SU-DHL-6 (cell line): ENCODE measurements around the gene SH3PXD2A.

Experiments
- H2AFZ ChIP-seq: fragments of 200-600 bp; sonication (generic); 2 replicates; pipeline ENCODE4 v1.6.1; 2014; ENCODE audit warnings: low read depth, mild to moderate bottlenecking, moderate library complexity, mixed read lengths, antibody characterized with exemption, low read length; ENCODE audit not compliant: severe bottlenecking
- H3F3A ChIP-seq: fragments of 200-600 bp; shearing (Covaris generic); 2 replicates; pipeline ENCODE4 v1.6.0; 2016; ENCODE audit warnings: antibody characterized with exemption, mild to moderate bottlenecking; ENCODE audit not compliant: insufficient read depth
- H3K27ac ChIP-seq: fragments of 200-600 bp; sonication (generic); 2 replicates; pipeline ENCODE4 v1.5.1; 2016; ENCODE audit warnings: low read depth, mild to moderate bottlenecking, low read length, moderate library complexity, mixed read lengths
- H3K27me3 ChIP-seq: fragments of 200-600 bp; sonication (generic), shearing (Covaris generic); 2 replicates; pipeline ENCODE4 v1.6.0; 2014; ENCODE audit warnings: mild to moderate bottlenecking, low read length
- H3K36me3 ChIP-seq: fragments of 200-600 bp; sonication (generic); 2 replicates; pipeline ENCODE4 v1.6.1; 2014; ENCODE audit warnings: mild to moderate bottlenecking, low read length, mixed read lengths
- H3K4me2 ChIP-seq: fragments of 300-600, 200-600 bp; shearing (Covaris generic), sonication (generic); 2 replicates; pipeline ENCODE4 v1.6.0; 2014; ENCODE audit warnings: low read length, low read depth, mild to moderate bottlenecking; ENCODE audit not compliant: poor library complexity, severe bottlenecking
- H3K4me3 ChIP-seq: fragments of 200-600 bp; sonication (generic); 2 replicates; pipeline ENCODE4 v1.5.1; 2014; ENCODE audit warnings: antibody characterized with exemption, low read length, mild to moderate bottlenecking, mixed read lengths; ENCODE audit not compliant: insufficient read depth, poor library complexity, severe bottlenecking
- H3K79me2 ChIP-seq: fragments of 200-600 bp; sonication (generic); 2 replicates; pipeline ENCODE4 v1.6.1; 2014; ENCODE audit warnings: mild to moderate bottlenecking, low read length, moderate library complexity; ENCODE audit not compliant: insufficient read depth
- H3K9ac ChIP-seq: fragments of 200-600 bp; sonication (generic); 2 replicates; pipeline ENCODE4 v1.7.0; 2014; ENCODE audit warnings: mild to moderate bottlenecking, low read length
- H3K9me2 ChIP-seq: fragments of 200-600 bp; sonication (generic); replicated peaks from 2 replicates; pipeline ENCODE4 v1.6.1; 2014; ENCODE audit warnings: low read length; ENCODE audit not compliant: insufficient read depth
- H3K9me3 ChIP-seq: fragments of 200-600 bp; sonication (generic); 2 replicates; pipeline ENCODE4 v1.6.1; 2014; ENCODE audit warnings: low read length, mixed read lengths; ENCODE audit not compliant: insufficient read depth
- H4K20me1 ChIP-seq: fragments of 200-600 bp; sonication (generic); 2 replicates; pipeline ENCODE4 v1.6.1; 2014; ENCODE audit warnings: low read depth, mild to moderate bottlenecking, antibody characterized with exemption, low read length, moderate library complexity, mixed read lengths
- CTCF ChIP-seq: fragments of 200-600 bp; sonication (generic); IDR thresholded peaks from one replicate; pipeline ENCODE4 v1.5.1; 2017; ENCODE audit warnings: antibody characterized with exemption, mild to moderate bottlenecking, low read length, moderate library complexity; ENCODE audit not compliant: insufficient read depth, poor library complexity, severe bottlenecking
- EZH2phosphoT487 ChIP-seq: fragments of 200-600 bp; sonication (generic), shearing (Covaris generic); conservative IDR thresholded peaks from 2 replicates; pipeline ENCODE4 v1.6.1; 2018; ENCODE audit warnings: mild to moderate bottlenecking, antibody characterized with exemption, low read length, moderate library complexity, mixed read lengths

SH3PXD2A gene

GRCh38 chr10:103888113-103888841 lies 32.9 kb upstream of the SH3PXD2A start:
- Histone ChIP-seq H3K4me3 (no peak overlapping the region), H3K4me2 (no peak overlapping the region), H4K20me1 (no peaks in the 10 kb centered on the region), H3F3A (no peaks in the 10 kb centered on the region), H3K36me3 (no peaks in the 10 kb centered on the region), H3K9ac (no peak overlapping the region), H3K27me3 (no peaks in the 10 kb centered on the region), H3K9me3 (no peaks in the 10 kb centered on the region), H3K9me2 (no peaks in the 10 kb centered on the region), H3K27ac (no peak overlapping the region), H2AFZ (no peak overlapping the region), H3K79me2 (no peaks in the 10 kb centered on the region)
- no peak for TF ChIP-seq EZH2phosphoT487
- peak; percentile 90 for TF ChIP-seq CTCF

GRCh38 chr10:103885617-103886016 lies 30.2 kb upstream of the SH3PXD2A start:
- Histone ChIP-seq H3K36me3 (no peaks in the 10 kb centered on the region), H3K27me3 (no peaks in the 10 kb centered on the region), H3K79me2 (no peaks in the 10 kb centered on the region), H3K27ac (no peak overlapping the region), H3K9me3 (no peaks in the 10 kb centered on the region), H3F3A (no peaks in the 10 kb centered on the region), H3K9me2 (no peaks in the 10 kb centered on the region), H3K4me2 (no peak overlapping the region), H3K9ac (no peak overlapping the region), H3K4me3 (no peak overlapping the region), H4K20me1 (no peaks in the 10 kb centered on the region), H2AFZ (no peak overlapping the region)
- TF ChIP-seq EZH2phosphoT487 (no peak), CTCF (no peak)

- no peaks in the 10 kb centered on the region for H4K20me1 ChIP-seq
- H3K27me3 ChIP-seq, result no peaks in the 10 kb centered on the region
- no peak overlapping the region for H3K4me3 ChIP-seq
- H3K27ac ChIP-seq, result no peak overlapping the region
- no peaks in the 10 kb centered on the region for H3K9me2 ChIP-seq
- no peaks in the 10 kb centered on the region for H3K79me2 ChIP-seq
- no peaks in the 10 kb centered on the region for H3F3A ChIP-seq
- H3K36me3 ChIP-seq, result no peaks in the 10 kb centered on the region
- TF ChIP-seq CTCF (peak; percentile 55), EZH2phosphoT487 (no peak)
- no peak overlapping the region for H2AFZ ChIP-seq
- H3K9me3 ChIP-seq, result no peaks in the 10 kb centered on the region
- H3K9ac ChIP-seq, result no peak overlapping the region
- H3K4me2 ChIP-seq, result no peak overlapping the region
Observed at GRCh38 chr10:103884681-103885139, 29.3 kb upstream of the SH3PXD2A start.
